Body of pancreas (tissue), 4 donors: ENCODE results near the gene SERPINA6.

Experiments used
- CTCF ChIP-seq, 7 experiments: fragments of 450-650 bp in 4 of 7; fragments of 200-600 bp in 3 of 7; sonication (generic) in 3 of 7; IDR thresholded peaks; one replicate each; pipeline ENCODE4 v1.5.1; 2016 to 2019; ENCODE audit warnings: antibody characterized with exemption in 7 of 7
- POLR2A ChIP-seq, 3 donors: fragments of 450-650 bp; IDR thresholded peaks; one replicate each; pipeline ENCODE4 v1.6.1; 2016; ENCODE audit warnings: antibody characterized with exemption in 3 of 3, mild to moderate bottlenecking in 2 of 3

- TF ChIP-seq CTCF (IDR thresholded peaks at IDR 0.05) = no peak
- TF ChIP-seq POLR2A (IDR thresholded peaks at IDR 0.05) = no peak
These were observed 2.9 kb downstream of the SERPINA6 start for GRCh38 chr14:94320243-94320642.
